ENCODE measurements around the gene RNF167.

GRCh38 chr17:4947010-4947410, 6.9 kb downstream of the RNF167 start:
- no peak for TF ChIP-seq CTCF (IDR thresholded peaks at IDR 0.05)
- no peak for TF ChIP-seq POLR2A (IDR thresholded peaks at IDR 0.05)
